Measurements from ENCODE around the gene ARL15. TPM values are rescaled to one million over a fixed set of nuclear protein-coding genes. Genes with fewer than 3 reads are reported as not detected.

The ARL15 gene
- total and polyA plus RNA-seq, 9 of the 15 experiments (the other 6 are each of a cell fraction or from before 2014, with no cell fraction given), result 18.5 to 80.4 (median 57.0) TPM

DNA sequence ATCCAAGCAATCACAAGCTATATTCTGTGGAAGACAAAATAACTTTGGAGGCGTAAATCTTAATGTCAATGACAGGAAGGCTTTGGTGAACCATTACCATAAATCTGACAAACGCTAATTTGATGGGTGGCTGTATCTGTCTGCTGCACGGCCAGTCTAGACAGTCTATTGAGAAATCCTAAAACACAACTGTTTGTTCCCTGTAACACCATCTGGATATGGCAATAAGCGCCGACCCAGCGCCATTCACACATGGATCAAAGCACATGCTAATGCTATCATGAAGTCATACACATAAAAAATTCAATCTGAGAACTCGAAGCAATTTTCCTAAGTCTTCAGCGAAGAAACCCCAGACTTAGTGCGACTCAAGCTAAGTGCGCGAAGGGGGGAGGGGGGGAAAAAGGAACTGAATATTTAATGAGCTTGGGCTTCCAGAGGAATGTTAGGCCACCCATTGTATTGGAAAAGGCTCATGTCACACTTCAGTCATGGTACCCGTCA is 95.1 kb downstream of the ARL15 start (continued):
- TF ChIP-seq PTRF (tag; IDR thresholded peaks at IDR 0.05) (no peak), ZNF696 (CRISPR knock-in tag; conservative IDR thresholded peaks at IDR 0.05) (no peak), RHOXF2B (CRISPR knock-in tag; conservative IDR thresholded peaks at IDR 0.05) (no peak), ETV5 (CRISPR knock-in tag; IDR thresholded peaks at IDR 0.05; ENCODE audit: low read depth) (no peak), ZNF316 (IDR thresholded peaks at IDR 0.05) (no peak), MBD2 (IDR thresholded peaks at IDR 0.05; ENCODE audit: borderline replicate concordance, low read depth) (no peak), KLF1 (tag; IDR thresholded peaks at IDR 0.05) (no peak), BRD4 (IDR thresholded peaks at IDR 0.05) (no peak), ETS2 (tag; IDR thresholded peaks at IDR 0.05; ENCODE audit: borderline replicate concordance, poor library complexity, severe bottlenecking) (no peak), ZNF212 (CRISPR knock-in tag; IDR thresholded peaks at IDR 0.05) (no peak)
- TF ChIP-seq, protein P1, sequence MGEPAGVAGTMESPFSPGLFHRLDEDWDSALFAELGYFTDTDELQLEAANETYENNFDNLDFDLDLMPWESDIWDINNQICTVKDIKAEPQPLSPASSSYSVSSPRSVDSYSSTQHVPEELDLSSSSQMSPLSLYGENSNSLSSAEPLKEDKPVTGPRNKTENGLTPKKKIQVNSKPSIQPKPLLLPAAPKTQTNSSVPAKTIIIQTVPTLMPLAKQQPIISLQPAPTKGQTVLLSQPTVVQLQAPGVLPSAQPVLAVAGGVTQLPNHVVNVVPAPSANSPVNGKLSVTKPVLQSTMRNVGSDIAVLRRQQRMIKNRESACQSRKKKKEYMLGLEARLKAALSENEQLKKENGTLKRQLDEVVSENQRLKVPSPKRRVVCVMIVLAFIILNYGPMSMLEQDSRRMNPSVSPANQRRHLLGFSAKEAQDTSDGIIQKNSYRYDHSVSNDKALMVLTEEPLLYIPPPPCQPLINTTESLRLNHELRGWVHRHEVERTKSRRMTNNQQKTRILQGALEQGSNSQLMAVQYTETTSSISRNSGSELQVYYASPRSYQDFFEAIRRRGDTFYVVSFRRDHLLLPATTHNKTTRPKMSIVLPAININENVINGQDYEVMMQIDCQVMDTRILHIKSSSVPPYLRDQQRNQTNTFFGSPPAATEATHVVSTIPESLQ (CRISPR knock-in tag; IDR thresholded peaks at IDR 0.05), result no peak
- TF ChIP-seq, protein P2, sequence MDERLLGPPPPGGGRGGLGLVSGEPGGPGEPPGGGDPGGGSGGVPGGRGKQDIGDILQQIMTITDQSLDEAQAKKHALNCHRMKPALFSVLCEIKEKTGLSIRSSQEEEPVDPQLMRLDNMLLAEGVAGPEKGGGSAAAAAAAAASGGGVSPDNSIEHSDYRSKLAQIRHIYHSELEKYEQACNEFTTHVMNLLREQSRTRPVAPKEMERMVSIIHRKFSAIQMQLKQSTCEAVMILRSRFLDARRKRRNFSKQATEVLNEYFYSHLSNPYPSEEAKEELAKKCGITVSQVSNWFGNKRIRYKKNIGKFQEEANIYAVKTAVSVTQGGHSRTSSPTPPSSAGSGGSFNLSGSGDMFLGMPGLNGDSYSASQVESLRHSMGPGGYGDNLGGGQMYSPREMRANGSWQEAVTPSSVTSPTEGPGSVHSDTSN (CRISPR knock-in tag; IDR thresholded peaks at IDR 0.05; ENCODE audit: low read depth), result no peak
- TF ChIP-seq, protein P2 (tag; conservative IDR thresholded peaks at IDR 0.05; ENCODE audit: low read depth), result peak; percentile 54; the same call in 1 of the 2 replicates
- TF ChIP-seq, protein P3, sequence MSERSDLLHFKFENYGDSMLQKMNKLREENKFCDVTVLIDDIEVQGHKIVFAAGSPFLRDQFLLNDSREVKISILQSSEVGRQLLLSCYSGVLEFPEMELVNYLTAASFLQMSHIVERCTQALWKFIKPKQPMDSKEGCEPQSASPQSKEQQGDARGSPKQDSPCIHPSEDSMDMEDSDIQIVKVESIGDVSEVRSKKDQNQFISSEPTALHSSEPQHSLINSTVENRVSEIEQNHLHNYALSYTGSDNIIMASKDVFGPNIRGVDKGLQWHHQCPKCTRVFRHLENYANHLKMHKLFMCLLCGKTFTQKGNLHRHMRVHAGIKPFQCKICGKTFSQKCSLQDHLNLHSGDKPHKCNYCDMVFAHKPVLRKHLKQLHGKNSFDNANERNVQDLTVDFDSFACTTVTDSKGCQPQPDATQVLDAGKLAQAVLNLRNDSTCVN (CRISPR knock-in tag; IDR thresholded peaks at IDR 0.05), result no peak
- TF ChIP-seq, protein P4, sequence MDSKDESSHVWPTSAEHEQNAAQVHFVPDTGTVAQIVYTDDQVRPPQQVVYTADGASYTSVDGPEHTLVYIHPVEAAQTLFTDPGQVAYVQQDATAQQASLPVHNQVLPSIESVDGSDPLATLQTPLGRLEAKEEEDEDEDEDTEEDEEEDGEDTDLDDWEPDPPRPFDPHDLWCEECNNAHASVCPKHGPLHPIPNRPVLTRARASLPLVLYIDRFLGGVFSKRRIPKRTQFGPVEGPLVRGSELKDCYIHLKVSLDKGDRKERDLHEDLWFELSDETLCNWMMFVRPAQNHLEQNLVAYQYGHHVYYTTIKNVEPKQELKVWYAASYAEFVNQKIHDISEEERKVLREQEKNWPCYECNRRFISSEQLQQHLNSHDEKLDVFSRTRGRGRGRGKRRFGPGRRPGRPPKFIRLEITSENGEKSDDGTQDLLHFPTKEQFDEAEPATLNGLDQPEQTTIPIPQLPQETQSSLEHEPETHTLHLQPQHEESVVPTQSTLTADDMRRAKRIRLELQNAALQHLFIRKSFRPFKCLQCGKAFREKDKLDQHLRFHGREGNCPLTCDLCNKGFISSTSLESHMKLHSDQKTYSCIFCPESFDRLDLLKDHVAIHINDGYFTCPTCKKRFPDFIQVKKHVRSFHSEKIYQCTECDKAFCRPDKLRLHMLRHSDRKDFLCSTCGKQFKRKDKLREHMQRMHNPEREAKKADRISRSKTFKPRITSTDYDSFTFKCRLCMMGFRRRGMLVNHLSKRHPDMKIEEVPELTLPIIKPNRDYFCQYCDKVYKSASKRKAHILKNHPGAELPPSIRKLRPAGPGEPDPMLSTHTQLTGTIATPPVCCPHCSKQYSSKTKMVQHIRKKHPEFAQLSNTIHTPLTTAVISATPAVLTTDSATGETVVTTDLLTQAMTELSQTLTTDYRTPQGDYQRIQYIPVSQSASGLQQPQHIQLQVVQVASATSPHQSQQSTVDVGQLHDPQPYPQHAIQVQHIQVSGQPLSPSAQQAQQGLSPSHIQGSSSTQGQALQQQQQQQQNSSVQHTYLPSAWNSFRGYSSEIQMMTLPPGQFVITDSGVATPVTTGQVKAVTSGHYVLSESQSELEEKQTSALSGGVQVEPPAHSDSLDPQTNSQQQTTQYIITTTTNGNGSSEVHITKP (IDR thresholded peaks at IDR 0.05; ENCODE audit: partially characterized antibody), result no peak
- TF ChIP-seq, protein P5, sequence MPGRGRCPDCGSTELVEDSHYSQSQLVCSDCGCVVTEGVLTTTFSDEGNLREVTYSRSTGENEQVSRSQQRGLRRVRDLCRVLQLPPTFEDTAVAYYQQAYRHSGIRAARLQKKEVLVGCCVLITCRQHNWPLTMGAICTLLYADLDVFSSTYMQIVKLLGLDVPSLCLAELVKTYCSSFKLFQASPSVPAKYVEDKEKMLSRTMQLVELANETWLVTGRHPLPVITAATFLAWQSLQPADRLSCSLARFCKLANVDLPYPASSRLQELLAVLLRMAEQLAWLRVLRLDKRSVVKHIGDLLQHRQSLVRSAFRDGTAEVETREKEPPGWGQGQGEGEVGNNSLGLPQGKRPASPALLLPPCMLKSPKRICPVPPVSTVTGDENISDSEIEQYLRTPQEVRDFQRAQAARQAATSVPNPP (IDR thresholded peaks at IDR 0.05; ENCODE audit: borderline replicate concordance, insufficient read depth, insufficient read length), result no peak

All from K562 (cell line).